RKO (cell line): Measurements from ENCODE around the gene MSH2.
"Not testable (repeated sequence)": the region's sequence is repeated elsewhere in the genome, so short reads cannot be mapped to it uniquely, and the experiment has no call there.

Experiments
- DNase-seq: peaks from one replicate; pipeline ENCODE4 v3.0.0-alpha.2; 2016; ENCODE audit warnings: low spot score

MSH2 gene

DNA sequence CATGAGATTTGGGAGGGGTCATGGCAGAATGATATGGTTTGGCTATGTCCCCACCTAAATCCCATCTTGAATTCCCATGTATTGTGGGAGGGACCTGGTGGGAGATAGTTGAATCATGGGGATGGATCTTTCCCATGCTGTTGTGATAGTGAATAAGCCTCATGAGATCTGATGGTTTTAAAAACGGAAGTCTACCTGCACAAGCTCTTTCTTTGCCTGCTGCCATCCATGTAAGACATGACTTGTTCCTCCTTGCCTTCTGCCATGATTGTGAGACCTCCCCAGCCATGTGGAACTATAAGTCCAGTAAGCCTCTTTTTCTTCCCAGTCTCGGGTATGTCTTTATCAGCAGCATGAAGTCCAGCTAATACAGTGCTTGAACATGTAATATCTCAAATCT is 5.0 kb downstream of the MSH2 start:
- not testable (repeated sequence) for DNase-seq

DNA sequence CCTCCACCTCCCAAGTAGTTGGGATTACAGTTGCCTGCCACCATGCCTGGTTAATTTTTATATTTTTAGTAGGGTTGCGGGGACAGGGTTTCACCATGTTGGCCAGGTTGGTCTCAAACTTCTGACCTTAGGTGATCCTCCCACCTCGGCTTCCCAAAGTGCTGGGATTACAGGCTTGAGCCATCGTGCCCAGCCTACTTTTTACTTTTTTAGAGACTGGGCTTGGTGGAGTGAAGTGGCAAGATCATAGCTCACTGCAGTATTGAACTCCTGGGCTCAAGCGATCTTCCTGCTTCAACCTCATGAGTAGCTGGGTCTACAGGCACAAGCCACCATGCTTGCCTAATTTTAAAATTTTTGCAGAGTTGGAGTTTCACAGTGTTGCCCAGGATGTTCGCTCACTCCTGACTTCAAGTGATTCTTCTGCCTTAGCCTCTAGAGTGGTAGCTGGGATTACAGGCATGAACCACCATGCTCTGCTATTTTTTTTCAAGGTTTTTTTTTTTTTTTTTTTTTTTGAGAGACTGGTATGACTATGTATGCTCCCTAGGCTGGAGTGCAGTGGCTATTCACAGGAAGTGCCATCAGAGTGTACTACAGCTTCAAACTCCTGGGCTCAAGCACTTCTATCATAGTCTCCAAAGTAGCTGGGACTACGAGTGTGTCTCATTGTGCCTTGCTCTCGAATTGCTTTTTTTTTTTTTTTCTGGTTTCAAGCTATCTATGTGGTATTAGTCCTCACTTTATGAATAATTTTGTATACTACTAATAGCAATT is 11.9 kb downstream of the MSH2 start:
- peak; percentile 24 for DNase-seq

- DNase-seq = no peak
Measured at GRCh38 chr2:47420214-47420613, 17.3 kb downstream of the MSH2 start.

DNA sequence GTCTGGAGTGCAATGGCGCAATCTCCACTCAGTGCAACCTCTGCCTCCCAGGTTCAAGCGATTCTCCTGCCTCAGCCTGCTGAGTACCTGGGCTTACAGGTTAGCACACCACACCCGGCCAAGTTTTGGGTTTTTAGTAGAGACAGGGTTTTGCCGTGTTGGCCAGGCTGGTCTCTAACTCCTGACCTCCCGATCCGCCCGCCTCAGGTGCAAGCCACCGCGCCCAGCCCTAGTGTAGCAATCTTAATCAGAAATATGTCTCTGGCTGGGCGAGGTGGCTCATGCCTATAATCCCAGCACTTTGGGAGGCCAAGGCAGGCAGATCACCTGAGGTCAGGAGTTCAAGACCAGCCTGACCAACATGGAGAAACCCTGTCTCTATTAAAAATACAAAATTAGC is 17.7 kb downstream of the MSH2 start:
- not testable (repeated sequence) for DNase-seq

DNA sequence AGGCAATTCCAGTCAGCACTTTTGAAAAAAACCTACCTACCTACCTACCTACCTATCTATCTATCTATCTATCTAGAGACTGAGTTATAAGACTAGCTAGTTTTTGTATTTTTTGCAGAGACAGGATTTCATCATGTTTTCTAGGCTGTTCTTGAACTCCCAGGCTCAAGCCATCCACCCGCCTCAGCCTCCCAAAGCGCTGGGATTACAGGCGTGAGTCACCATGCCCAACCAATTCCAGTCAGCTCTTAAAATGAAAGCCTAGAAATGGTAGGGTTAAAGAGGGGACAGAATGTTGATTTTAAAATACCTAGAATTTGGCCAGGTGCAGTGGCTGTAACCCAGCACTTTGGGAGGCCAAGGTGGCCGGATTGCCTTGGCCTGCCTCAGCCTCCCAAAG is 19.1 kb downstream of the MSH2 start:
- no peak for DNase-seq

- peak; percentile 38 for DNase-seq
Measured at GRCh38 chr2:47422560-47422959, 19.6 kb downstream of the MSH2 start.

- DNase-seq = no peak
Measured at GRCh38 chr2:47426786-47427185, 23.8 kb downstream of the MSH2 start.

GRCh38 chr2:47429795-47430194 is 26.8 kb downstream of the MSH2 start:
- DNase-seq = peak; percentile 54

- DNase-seq = not testable (repeated sequence)
Measured at GRCh38 chr2:47433006-47433405, 30.1 kb downstream of the MSH2 start.

DNA sequence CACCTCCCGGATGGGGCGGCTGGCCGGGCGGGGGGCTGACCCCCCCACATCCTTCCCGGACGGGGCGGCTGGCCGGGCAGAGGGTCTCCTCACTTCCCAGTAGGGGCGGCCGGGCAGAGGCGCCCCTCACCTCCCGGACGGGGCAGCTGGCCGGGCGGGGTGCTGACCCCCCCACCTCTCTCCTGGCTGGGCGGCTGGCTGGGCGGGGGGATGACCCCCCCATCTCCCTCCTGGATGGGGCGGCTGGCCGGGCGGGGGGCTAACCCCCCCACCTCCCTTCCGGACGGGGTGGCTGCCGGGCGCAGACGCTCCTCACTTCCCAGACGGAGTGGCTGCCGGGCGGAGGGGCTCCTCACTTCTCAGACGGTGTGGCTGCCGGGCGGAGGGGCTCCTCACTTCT is 30.5 kb downstream of the MSH2 start:
- not testable (repeated sequence) for DNase-seq

- DNase-seq = peak; percentile 59
Measured at GRCh38 chr2:47437287-47437686, 34.3 kb downstream of the MSH2 start.

- no peak for DNase-seq
Measured at GRCh38 chr2:47438106-47438505, 35.1 kb downstream of the MSH2 start.

GRCh38 chr2:47438783-47439182 is 35.8 kb downstream of the MSH2 start:
- no peak for DNase-seq

DNA sequence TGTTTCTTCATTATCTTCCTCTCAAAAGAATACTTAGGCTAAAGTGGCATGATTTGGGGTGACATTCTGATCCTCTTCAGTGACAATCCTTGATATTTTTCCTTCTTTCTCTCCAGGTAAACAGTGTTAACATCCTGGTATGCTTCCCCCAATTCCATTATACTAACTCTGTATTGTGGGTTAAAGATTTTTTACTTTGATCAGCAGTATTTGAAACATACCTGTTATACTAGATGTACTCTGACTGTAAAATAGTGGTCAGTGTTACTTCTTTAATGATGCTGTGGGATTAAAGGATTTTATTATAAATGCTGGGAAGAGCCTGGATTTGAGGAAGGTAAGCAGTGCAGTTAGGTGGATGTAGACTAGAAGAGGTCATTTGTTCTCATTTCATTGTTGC is 48.8 kb downstream of the MSH2 start:
- DNase-seq = no peak

- DNase-seq = no peak
Measured at GRCh38 chr2:47452761-47453160, 49.8 kb downstream of the MSH2 start.

- not testable (repeated sequence) for DNase-seq
Measured at GRCh38 chr2:47454818-47455217, 51.9 kb downstream of the MSH2 start.

GRCh38 chr2:47455411-47455810 is 52.5 kb downstream of the MSH2 start:
- no peak for DNase-seq

DNA sequence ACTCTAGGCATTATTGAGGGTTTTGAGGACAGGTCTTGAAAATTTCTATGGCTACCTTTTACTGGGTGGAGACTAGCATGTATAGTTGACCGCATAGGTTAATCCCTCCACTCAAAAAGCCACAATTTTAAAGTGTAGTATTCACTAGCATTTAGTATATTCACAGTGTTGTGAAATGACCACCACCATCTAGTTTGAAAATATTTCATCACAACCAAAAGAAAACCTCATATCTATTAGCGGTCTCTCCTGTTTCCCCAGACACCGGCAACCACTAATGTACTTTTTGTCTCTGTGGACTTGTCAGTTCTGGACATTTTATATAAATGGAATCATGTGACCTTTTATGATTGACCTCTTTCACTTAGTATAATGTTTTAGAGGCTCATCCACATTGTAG is 53.9 kb downstream of the MSH2 start:
- DNase-seq = no peak

GRCh38 chr2:47457268-47457667 is 54.3 kb downstream of the MSH2 start:
- DNase-seq = no peak

DNA sequence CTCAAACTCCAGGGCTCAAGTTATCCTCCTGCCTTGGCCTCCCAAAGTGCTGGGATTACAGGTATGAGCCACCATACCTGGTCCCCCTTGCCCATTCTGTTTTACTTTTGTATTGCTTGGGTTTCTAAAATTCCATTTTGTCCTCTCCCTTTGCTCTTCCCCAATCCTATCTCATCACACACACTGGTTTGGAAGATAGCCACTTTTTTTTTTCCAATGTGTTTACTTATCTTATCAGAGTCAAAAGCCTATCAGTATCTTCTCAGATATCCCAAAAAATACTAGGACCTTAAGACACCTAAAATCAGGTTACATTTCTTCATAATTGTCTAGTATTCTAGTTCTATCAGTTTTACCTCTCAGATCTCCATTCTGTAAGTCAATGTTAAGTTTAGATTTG is 56.1 kb downstream of the MSH2 start:
- no peak for DNase-seq

- no peak for DNase-seq
Measured at GRCh38 chr2:47460766-47461165, 57.8 kb downstream of the MSH2 start.

GRCh38 chr2:47471429-47472116 is 68.6 kb downstream of the MSH2 start:
- no peak for DNase-seq

- DNase-seq = no peak
Measured at GRCh38 chr2:47479863-47480262, 76.9 kb downstream of the MSH2 start.

DNA sequence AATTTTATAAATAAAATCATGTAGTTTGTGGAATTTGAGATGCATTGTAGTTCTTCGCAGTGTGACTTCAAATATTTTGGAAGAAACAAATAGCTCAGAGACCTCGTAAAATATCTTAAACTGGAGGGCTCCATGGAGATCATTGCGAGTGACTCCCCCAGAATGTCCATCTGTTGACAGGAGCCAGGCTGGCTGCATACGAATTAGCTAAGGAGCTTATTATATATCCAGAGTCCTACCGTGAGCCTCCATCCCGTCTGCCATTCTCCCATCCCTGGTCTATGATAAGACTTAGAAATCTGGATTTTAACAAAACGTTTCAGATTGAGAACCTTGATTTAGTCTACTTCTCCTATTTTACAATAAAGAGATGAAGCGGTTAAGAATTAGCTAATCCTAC is 80.2 kb downstream of the MSH2 start:
- no peak for DNase-seq
